ENCODE measurements around the gene RAB36.
"Not testable (repeated sequence)": the region's sequence is repeated elsewhere in the genome, so short reads cannot be mapped to it uniquely, and the experiment has no call there.

RAB36 gene

DNA sequence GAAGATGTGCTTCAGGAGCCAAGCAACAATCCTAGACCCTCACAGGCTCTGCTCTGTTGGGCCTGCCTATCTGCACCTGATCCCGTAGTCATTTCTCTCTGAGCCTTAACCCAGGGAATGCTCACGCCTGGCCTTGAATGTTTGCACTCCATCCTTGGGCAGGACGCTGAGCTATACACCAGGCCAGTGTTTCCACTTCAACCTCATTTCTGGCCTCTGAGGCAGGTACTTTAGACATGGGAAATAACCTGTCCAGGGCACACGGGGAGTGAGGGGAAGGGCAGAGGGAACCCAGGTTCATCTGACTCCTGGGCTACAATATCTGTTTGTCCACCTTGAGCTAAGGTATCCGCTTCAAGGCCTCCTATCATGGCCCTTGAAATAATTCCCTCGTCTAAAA is 13.3 kb upstream of the RAB36 start:
- TF ChIP-seq, protein P1, sequence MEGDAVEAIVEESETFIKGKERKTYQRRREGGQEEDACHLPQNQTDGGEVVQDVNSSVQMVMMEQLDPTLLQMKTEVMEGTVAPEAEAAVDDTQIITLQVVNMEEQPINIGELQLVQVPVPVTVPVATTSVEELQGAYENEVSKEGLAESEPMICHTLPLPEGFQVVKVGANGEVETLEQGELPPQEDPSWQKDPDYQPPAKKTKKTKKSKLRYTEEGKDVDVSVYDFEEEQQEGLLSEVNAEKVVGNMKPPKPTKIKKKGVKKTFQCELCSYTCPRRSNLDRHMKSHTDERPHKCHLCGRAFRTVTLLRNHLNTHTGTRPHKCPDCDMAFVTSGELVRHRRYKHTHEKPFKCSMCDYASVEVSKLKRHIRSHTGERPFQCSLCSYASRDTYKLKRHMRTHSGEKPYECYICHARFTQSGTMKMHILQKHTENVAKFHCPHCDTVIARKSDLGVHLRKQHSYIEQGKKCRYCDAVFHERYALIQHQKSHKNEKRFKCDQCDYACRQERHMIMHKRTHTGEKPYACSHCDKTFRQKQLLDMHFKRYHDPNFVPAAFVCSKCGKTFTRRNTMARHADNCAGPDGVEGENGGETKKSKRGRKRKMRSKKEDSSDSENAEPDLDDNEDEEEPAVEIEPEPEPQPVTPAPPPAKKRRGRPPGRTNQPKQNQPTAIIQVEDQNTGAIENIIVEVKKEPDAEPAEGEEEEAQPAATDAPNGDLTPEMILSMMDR (IDR thresholded peaks at IDR 0.05; ENCODE audit: control insufficient read depth, extremely low read depth, insufficient read depth): no peak
- no peak for DNase-seq (ENCODE audit: low read depth)
- H3K4me3 ChIP-seq (ENCODE audit: low read depth, low read length): no peak overlapping the region

DNA sequence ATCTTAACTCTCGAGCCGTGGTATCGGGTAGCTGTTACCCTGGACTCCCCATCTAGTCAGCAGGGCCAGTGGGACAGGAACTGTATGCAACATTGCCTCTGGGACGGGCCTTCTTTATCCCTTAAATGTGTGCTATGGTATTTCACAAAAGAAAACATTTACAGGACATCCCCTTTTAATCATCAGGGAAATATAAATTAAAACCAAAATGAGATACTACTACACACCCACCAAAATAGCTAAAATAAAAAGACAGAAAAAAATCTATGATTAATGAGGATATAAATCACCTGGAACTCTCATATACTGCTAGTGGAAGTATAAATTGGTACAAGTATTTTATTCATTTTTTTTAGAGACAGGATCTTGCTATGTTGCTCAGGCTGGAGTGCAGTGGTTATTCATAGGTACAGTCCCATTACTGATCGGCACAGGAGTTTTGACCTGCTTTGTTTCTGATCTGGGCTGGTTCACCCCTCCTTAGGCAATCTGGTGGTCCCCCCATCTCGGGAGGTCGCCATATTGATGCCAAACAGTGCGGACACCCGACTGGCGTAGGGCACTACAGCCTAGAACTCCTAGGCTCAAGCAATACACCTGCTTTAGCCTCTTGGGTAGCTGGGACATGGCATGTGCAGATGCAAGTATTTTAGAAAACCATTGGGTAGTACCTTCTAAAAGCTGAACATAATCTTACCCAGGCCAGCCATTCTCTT is 12.7 kb upstream of the RAB36 start:
- H3K4me3 ChIP-seq (ENCODE audit: low read depth, low read length): no peak overlapping the region
- no peak for DNase-seq (ENCODE audit: low read depth)
- TF ChIP-seq, protein P1 (IDR thresholded peaks at IDR 0.05; ENCODE audit: control insufficient read depth, extremely low read depth, insufficient read depth): no peak

DNA sequence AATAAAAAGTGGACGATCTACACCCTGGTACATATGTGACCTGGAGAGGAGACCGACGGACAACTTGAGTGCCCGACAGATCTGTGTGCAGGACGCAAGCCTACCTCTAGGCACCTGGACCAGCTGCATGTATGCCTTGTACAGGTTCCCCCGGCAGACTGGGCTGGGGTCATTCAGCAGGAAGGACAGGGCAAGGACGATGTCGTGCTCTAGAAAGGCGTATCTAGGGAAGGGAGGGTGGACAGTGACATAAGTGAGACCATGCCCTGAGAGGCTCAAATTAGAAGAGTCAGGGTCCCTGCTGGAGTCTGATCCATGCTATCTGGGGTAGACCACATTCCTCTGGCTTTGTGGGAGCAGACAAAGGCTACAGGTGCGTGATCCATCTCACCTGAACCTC is 11.4 kb upstream of the RAB36 start:
- DNase-seq (ENCODE audit: low read depth): no peak
- TF ChIP-seq, protein P1 (IDR thresholded peaks at IDR 0.05; ENCODE audit: control insufficient read depth, extremely low read depth, insufficient read depth): no peak
- H3K4me3 ChIP-seq (ENCODE audit: low read depth, low read length): no peak overlapping the region

DNA sequence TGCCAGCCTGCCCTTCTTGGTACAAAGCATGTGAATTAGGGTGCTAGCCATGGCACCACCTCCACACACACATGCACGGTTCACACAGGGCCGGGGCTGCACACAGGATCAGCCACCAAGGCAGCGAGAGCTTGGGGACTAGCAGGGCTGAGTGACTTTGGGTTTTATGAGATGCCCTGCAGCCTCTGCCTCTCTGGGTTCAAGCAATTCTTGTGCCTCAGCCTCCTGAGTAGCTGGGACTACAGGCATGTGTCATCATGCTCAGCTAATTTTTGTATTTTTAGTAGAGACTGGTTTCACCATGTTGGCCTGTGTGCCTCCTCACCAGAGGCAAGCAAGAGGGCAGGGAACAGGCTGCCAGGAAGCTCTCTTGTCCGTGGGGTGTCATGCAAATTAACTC is 8.3 kb upstream of the RAB36 start:
- not testable (repeated sequence) for DNase-seq (ENCODE audit: low read depth); H3K4me3 ChIP-seq (ENCODE audit: low read depth, low read length)

DNA sequence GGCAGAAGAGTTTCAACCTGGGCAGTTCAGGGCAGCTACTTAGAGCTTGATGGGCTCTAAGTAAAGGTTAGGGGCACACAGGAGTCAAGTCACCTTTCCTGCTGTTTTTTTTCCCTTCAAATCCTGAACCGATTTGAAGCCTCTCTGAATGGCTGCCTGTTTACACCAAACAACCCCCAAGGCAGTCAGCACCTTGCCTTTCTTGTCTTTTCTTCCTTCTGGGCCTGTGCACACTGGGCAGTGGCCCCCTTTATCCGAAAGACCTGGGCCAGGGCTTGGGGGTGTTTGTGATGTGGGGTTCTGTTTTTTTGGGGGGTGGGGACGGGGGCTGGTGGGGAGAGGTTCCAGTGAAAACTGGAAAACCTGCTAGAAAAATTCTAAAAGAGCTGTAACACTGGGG is 7.8 kb upstream of the RAB36 start:
- TF ChIP-seq, protein P1 (IDR thresholded peaks at IDR 0.05; ENCODE audit: control insufficient read depth, extremely low read depth, insufficient read depth): no peak
- DNase-seq (ENCODE audit: low read depth): no peak
- no peak overlapping the region for H3K4me3 ChIP-seq (ENCODE audit: low read depth, low read length)

DNA sequence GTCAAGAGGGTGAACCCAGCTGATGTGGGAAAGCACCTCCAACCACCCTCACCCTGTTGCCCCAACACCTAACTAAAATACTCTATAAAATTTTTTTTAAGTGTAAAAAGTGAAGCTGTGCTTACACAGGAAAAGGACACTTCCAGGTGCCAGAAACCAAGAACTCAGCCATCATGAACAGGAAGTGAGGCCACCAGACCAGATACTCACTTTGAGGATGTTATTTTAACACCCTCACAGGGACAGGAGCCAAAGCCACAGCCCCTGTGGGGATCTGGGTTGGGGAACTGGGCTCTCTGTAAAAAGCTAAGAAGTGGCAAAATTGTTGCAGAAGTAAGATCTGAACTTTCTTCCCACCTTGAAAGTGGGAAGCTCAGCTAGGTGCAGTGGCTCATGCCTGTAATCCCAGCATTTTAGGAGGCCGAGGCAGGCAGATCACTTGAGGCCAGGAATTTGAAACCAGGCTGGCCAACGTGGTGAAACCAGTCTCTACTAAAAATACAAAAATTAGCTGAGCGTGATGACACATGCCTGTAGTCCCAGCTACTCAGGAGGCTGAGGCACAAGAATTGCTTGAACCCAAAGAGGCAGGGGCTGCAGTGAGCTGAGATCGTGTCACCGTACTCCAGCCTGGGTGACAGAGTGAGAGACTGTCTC is 7.2 kb upstream of the RAB36 start:
- DNase-seq (ENCODE audit: low read depth): no peak
- TF ChIP-seq, protein P1 (IDR thresholded peaks at IDR 0.05; ENCODE audit: control insufficient read depth, extremely low read depth, insufficient read depth): no peak
- H3K4me3 ChIP-seq (ENCODE audit: low read depth, low read length): no peak overlapping the region

DNA sequence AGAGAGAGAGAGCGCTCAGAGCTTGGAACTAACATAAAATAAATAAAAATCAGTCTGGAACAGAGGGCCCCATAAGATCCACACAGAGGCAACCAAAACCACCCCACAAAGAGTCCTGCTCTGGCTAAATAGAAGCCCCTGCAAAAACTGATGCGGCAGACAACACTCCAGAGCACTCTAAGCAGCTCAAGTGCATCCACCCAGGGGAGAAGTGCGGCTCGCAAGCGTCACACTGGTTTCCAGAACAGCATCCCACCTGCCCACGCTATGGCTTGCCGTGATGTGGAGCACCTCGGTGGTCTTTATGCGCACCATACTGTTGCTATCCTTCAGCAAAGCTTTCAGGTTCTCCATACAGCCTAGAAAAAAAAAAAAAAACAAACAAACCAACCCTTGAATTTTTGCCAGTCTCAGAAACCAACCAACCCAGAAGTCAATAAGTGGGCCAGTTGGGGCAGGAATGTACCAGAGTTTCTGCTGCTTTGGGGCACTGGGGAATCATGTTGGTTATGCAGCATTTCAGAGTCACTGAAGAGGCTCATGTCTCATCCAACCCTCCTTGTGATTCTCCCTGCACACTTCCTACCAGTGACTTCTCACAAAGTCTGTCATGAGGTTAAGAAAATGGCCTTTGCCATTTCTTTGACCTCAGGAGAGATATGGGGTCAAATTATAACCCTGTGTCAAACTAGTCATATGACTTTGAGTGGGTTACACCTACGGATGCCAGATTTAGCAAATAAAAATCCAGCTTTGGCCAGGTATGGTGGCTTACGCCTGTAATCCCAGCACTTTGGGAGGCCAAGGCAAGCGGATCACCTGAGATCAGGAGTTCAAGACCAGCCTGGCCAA is 6.5 kb upstream of the RAB36 start:
- no peak overlapping the region for H3K4me3 ChIP-seq (ENCODE audit: low read depth, low read length)
- no peak for DNase-seq (ENCODE audit: low read depth)
- TF ChIP-seq, protein P1 (IDR thresholded peaks at IDR 0.05; ENCODE audit: control insufficient read depth, extremely low read depth, insufficient read depth): no peak
